Mesenchymal stem cell (in vitro differentiated cells and primary cell): Measurements from ENCODE around the gene ZDHHC1.

Source experiments
- DNase-seq: peaks from one replicate; pipeline ENCODE4 v3.0.0-alpha.2; 2013
- H2AFZ ChIP-seq: one replicate; pipeline ENCODE4 v1.6.1; 2013; ENCODE audit warnings: low read depth, mild to moderate bottlenecking, control low read depth, inconsistent platforms, low read length, moderate library complexity
- H2AK5ac ChIP-seq: 2 replicates; pipeline ENCODE4 v1.6.1; 2013; ENCODE audit warnings: low read length, moderate library complexity, mild to moderate bottlenecking, inconsistent platforms; ENCODE audit not compliant: severe bottlenecking
- H2BK120ac ChIP-seq: one replicate; pipeline ENCODE4 v1.6.1; 2013; ENCODE audit warnings: low read depth, mild to moderate bottlenecking, inconsistent platforms, low read length, moderate library complexity
- H2BK12ac ChIP-seq, 2 experiments: one replicate each; pipeline ENCODE4 v1.6.1; 2013; ENCODE audit warnings: inconsistent platforms in 2 of 2, low read length in 2 of 2, mild to moderate bottlenecking in 2 of 2, moderate library complexity in 2 of 2, control low read depth in 1 of 2
- H2BK15ac ChIP-seq: one replicate; pipeline ENCODE4 v1.6.1; 2013; ENCODE audit warnings: mild to moderate bottlenecking, low read depth, inconsistent platforms; ENCODE audit not compliant: poor library complexity, severe bottlenecking
- H2BK5ac ChIP-seq: 2 replicates; pipeline ENCODE4 v1.6.1; 2013; ENCODE audit warnings: low read depth, mild to moderate bottlenecking, low read length, control low read depth, inconsistent platforms; ENCODE audit not compliant: poor library complexity, severe bottlenecking
- H3K14ac ChIP-seq, 2 experiments: one replicate each; pipeline ENCODE4 v1.6.1; 2013; ENCODE audit warnings: inconsistent platforms in 2 of 2, low read length in 2 of 2, control low read depth in 1 of 2, mild to moderate bottlenecking in 1 of 2, moderate library complexity in 1 of 2
- H3K18ac ChIP-seq, 2 experiments: one replicate each; pipeline ENCODE4 v1.6.1; 2013; ENCODE audit warnings: inconsistent platforms in 2 of 2, low read length in 2 of 2, control low read depth in 1 of 2, low read depth in 1 of 2, mild to moderate bottlenecking in 1 of 2
- H3K23ac ChIP-seq, 2 experiments: one replicate each; pipeline ENCODE4 v1.6.1; 2013; ENCODE audit warnings: inconsistent platforms in 2 of 2, low read length in 2 of 2, mild to moderate bottlenecking in 2 of 2, moderate library complexity in 2 of 2, control low read depth in 1 of 2
- H3K27ac ChIP-seq: 2 replicates; pipeline ENCODE4 v1.5.1; 2013; ENCODE audit warnings: mild to moderate bottlenecking, moderate library complexity, low read length, control low read depth, inconsistent platforms; ENCODE audit not compliant: poor library complexity, severe bottlenecking
- H3K27me3 ChIP-seq, 2 experiments: 2 replicates each; pipeline versions ENCODE4 v1.6.1 to v1.7.0; 2013; ENCODE audit warnings: low read length in 2 of 2, mild to moderate bottlenecking in 2 of 2, moderate library complexity in 2 of 2, control low read depth in 1 of 2, inconsistent platforms in 1 of 2; ENCODE audit not compliant: control insufficient read depth in 1 of 2, insufficient read depth in 1 of 2
- H3K36me3 ChIP-seq, 2 experiments: 2 replicates each; pipeline versions ENCODE4 v1.6.1 to v1.7.0; 2013; ENCODE audit warnings: low read length in 2 of 2, control low read depth in 1 of 2, inconsistent platforms in 1 of 2, low read depth in 1 of 2, mild to moderate bottlenecking in 1 of 2; ENCODE audit not compliant: insufficient read depth in 2 of 2, control insufficient read depth in 1 of 2
- H3K4ac ChIP-seq, 2 experiments: one replicate each; pipeline ENCODE4 v1.6.1; 2013; ENCODE audit warnings: inconsistent platforms in 2 of 2, low read length in 2 of 2, mild to moderate bottlenecking in 2 of 2, moderate library complexity in 2 of 2, control low read depth in 1 of 2, low read depth in 1 of 2
- H3K4me1 ChIP-seq: 2 replicates; pipeline ENCODE4 v1.6.1; 2013; ENCODE audit warnings: low read depth, low read length, control low read depth; ENCODE audit not compliant: control insufficient read depth, insufficient read depth
- H3K4me2 ChIP-seq: 2 replicates; pipeline ENCODE4 v1.6.1; 2013; ENCODE audit warnings: low read length, mild to moderate bottlenecking, inconsistent platforms; ENCODE audit not compliant: poor library complexity, severe bottlenecking
- H3K4me3 ChIP-seq, 2 experiments: 2 replicates each; pipeline versions ENCODE4 v1.5.1 to v1.7.0; 2013; ENCODE audit warnings: low read length in 2 of 2, mild to moderate bottlenecking in 2 of 2, control low read depth in 1 of 2, low read depth in 1 of 2; ENCODE audit not compliant: insufficient read depth in 1 of 2
- H3K79me1 ChIP-seq: replicated peaks from 2 replicates; pipeline ENCODE4 v1.6.1; 2013; ENCODE audit warnings: mild to moderate bottlenecking, control low read depth, low read length, inconsistent platforms; ENCODE audit not compliant: poor library complexity, severe bottlenecking
- H3K9ac ChIP-seq: 2 replicates; pipeline ENCODE4 v1.7.0; 2013; ENCODE audit warnings: mild to moderate bottlenecking, low read length, moderate library complexity
- H3K9me3 ChIP-seq: 2 replicates; pipeline ENCODE4 v1.7.0; 2013; ENCODE audit warnings: mild to moderate bottlenecking, low read length; ENCODE audit not compliant: control insufficient read depth
- H4K8ac ChIP-seq: one replicate; pipeline ENCODE4 v1.6.1; 2013; ENCODE audit warnings: inconsistent platforms, mild to moderate bottlenecking, low read length, moderate library complexity
- H4K91ac ChIP-seq: one replicate; pipeline ENCODE4 v1.6.1; 2013; ENCODE audit warnings: mild to moderate bottlenecking, low read length, inconsistent platforms
- WGBS: methylation state at CpG from one replicate; pipeline ENCODE4 v1.1.7; 2013; ENCODE audit warnings: mixed read lengths; 5-methylcytosine and 5-hydroxymethylcytosine counted together

ZDHHC1 gene

GRCh38 chr16:67456391-67457081, 40.3 kb upstream of the ZDHHC1 start:
- no peak overlapping the region for H4K8ac ChIP-seq
- H3K14ac ChIP-seq: no peak overlapping the region
- H3K4me3 ChIP-seq: no peak overlapping the region
- no peak overlapping the region for H2BK120ac ChIP-seq
- peaks cover 32% of the 10 kb centered on the region for H3K4me1 ChIP-seq
- no peak overlapping the region for H3K23ac ChIP-seq
- H3K4ac ChIP-seq: no peak overlapping the region
- no peak overlapping the region for H4K91ac ChIP-seq
- H2AK5ac ChIP-seq: no peak overlapping the region
- H2AFZ ChIP-seq: no peak overlapping the region
- no peak overlapping the region for H2BK15ac ChIP-seq
- H3K79me1 ChIP-seq: peaks cover 60% of the 10 kb centered on the region
- no peak overlapping the region for H3K27ac ChIP-seq
- no peaks in the 10 kb centered on the region for H3K27me3 ChIP-seq
- no peaks in the 10 kb centered on the region for H3K9me3 ChIP-seq
- no peak overlapping the region for H2BK12ac ChIP-seq
- WGBS: 95% methylated on average over 6 of the region's 6 CpGs
- H3K4me2 ChIP-seq: no peak overlapping the region
- H3K36me3 ChIP-seq: peaks cover 40 to 57% of the 10 kb centered on the region in 2 experiments
- no peak overlapping the region for H3K18ac ChIP-seq
- H2BK5ac ChIP-seq: no peak overlapping the region
- no peak for DNase-seq
- H3K9ac ChIP-seq: peak overlapping the region; percentile 36

GRCh38 chr16:67454852-67455251, 38.6 kb upstream of the ZDHHC1 start:
- Histone ChIP-seq H2AK5ac (no peak overlapping the region), H2AFZ (no peak overlapping the region), H2BK15ac (no peak overlapping the region), H3K9me3 (no peaks in the 10 kb centered on the region), H3K4me3 (no peak overlapping the region), H3K27me3 (no peaks in the 10 kb centered on the region), H4K91ac (no peak overlapping the region), H3K4ac (no peak overlapping the region), H3K79me1 (peaks cover 56% of the 10 kb centered on the region), H3K4me2 (no peak overlapping the region), H2BK120ac (no peak overlapping the region), H2BK12ac (no peak overlapping the region), H4K8ac (no peak overlapping the region), H3K18ac (no peak overlapping the region), H3K36me3 (peaks cover 42 to 58% of the 10 kb centered on the region in 2 experiments), H3K23ac (no peak overlapping the region), H3K4me1 (peaks cover 28% of the 10 kb centered on the region), H2BK5ac (no peak overlapping the region), H3K27ac (no peak overlapping the region), H3K9ac (no peak overlapping the region), H3K14ac (no peak overlapping the region)
- 89% methylated on average over 6 of the region's 6 CpGs for WGBS
- no peak for DNase-seq

- Histone ChIP-seq H3K36me3 (peaks cover 47 to 59% of the 10 kb centered on the region in 2 experiments), H3K9ac (no peak overlapping the region), H3K4ac (no peak overlapping the region), H3K23ac (no peak overlapping the region), H2BK120ac (no peak overlapping the region), H3K9me3 (no peaks in the 10 kb centered on the region), H3K4me3 (no peak overlapping the region), H3K18ac (no peak overlapping the region), H3K4me1 (peaks cover 21% of the 10 kb centered on the region), H3K79me1 (peaks cover 56% of the 10 kb centered on the region), H2AFZ (no peak overlapping the region), H4K8ac (no peak overlapping the region), H2BK5ac (no peak overlapping the region), H3K27ac (no peak overlapping the region), H2AK5ac (no peak overlapping the region), H3K27me3 (no peaks in the 10 kb centered on the region), H3K4me2 (no peak overlapping the region), H4K91ac (no peak overlapping the region), H2BK12ac (no peak overlapping the region), H2BK15ac (no peak overlapping the region), H3K14ac (no peak overlapping the region)
- DNase-seq: no peak
- 96% methylated on average over 5 of the region's 5 CpGs for WGBS
Observed at GRCh38 chr16:67454104-67454503, 37.8 kb upstream of the ZDHHC1 start.

DNA sequence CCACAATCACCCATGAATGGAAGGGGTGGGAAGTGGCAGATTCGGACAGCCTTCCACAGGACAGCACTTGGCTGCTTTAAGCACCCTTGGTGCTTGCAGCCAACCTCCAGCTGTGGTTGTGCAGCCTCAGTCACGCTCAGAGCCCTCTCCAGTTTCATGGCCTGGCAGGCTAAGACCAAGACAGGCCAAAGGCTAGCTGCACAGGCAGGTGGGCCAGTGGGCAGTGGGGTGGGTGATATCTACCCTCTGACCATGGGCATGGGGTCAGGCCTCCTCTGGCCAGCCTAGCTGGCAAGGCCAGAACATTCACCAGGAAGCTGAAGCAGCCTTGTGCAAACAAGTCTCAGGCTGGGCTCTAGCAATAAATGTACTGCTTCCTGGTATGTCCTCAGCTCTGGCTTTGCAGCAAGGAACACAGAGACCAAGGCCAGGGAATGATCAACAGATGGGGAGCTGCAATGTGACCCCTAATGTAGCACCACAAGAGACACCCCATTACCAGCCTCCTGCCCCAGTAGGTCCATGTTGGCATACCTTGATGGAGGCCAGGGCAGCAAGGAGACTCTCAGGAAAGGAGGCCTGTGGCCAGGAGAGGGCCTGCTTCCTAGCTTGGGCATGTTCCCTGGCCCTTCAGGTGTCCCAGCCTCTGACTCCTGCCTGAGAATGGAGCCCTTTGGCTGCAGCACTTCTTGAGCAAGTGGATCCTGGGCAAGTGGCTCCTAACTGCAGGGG, 35.6 kb upstream of the ZDHHC1 start:
- Histone ChIP-seq H2BK12ac (no peak overlapping the region), H3K79me1 (peaks cover 61% of the 10 kb centered on the region), H2BK5ac (no peak overlapping the region), H3K14ac (no peak overlapping the region), H3K27me3 (no peaks in the 10 kb centered on the region), H4K91ac (no peak overlapping the region), H3K36me3 (peaks cover 61 to 72% of the 10 kb centered on the region in 2 experiments), H3K9ac (no peak overlapping the region), H4K8ac (no peak overlapping the region), H3K4ac (no peak overlapping the region), H3K23ac (no peak overlapping the region), H3K27ac (no peak overlapping the region), H2AFZ (no peak overlapping the region), H3K4me1 (peaks cover 12% of the 10 kb centered on the region), H2BK15ac (no peak overlapping the region), H3K4me3 (no peak overlapping the region), H2BK120ac (no peak overlapping the region), H3K9me3 (no peaks in the 10 kb centered on the region), H3K4me2 (no peak overlapping the region), H2AK5ac (no peak overlapping the region), H3K18ac (no peak overlapping the region)
- WGBS: 93% methylated on average over 2 of the region's 2 CpGs
- DNase-seq: no peak
